Coronary artery (tissue), 2 donors: Measurements from ENCODE around the gene NOC4L.

Experiments
- DNase-seq: peaks from one replicate; pipeline ENCODE4 v3.0.0-alpha.2; 2017; ENCODE audit warnings: low spot score
- H3K27ac ChIP-seq, 2 donors: fragments of 200-600 bp; sonication (generic); one replicate each; pipeline ENCODE4 v1.5.1; 2016 to 2019
- H3K4me3 ChIP-seq: fragments of 200-600 bp; sonication (generic); 2 replicates; pipeline ENCODE4 v1.5.1; 2016; ENCODE audit warnings: mild to moderate bottlenecking, moderate library complexity
- TF ChIP-seq, protein P1 (sequence below): fragments of 200-600 bp; sonication (generic); IDR thresholded peaks from one replicate; pipeline ENCODE4 v1.5.1; 2019; ENCODE audit warnings: antibody characterized with exemption

NOC4L gene

DNA sequence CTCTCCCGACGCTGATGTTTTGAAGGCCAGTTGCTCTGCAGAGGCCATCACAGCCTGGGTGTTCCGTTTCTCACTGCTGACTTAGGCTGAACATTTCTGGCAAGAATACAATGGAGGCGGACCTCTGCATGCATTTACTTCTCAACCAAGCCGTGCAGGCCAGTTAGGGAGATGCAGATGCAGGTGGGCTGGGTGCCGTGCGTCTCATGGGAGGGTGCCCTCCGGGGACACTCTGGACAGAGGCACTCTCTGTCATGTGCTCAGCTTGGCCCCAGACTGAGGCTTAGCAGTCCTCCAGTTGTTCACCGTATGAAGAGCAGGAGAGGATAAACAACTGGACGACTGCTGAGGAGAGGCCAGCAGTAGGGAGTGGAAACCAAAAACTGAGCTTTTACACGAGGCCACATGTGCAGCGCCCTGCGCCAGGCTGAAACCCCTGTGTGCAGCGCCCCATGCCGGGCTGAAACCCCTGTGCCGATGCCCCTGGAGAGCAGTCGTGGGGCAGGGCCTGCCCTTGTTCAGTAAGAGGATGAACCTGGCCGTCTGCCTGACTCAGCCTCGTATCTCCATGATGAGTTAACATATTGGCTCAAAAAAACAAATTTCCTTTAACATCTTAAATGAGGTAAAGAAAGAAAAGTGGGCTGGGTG lies 32.5 kb upstream of the NOC4L start:
- no peak overlapping the region for H3K27ac ChIP-seq
- TF ChIP-seq, protein P1, sequence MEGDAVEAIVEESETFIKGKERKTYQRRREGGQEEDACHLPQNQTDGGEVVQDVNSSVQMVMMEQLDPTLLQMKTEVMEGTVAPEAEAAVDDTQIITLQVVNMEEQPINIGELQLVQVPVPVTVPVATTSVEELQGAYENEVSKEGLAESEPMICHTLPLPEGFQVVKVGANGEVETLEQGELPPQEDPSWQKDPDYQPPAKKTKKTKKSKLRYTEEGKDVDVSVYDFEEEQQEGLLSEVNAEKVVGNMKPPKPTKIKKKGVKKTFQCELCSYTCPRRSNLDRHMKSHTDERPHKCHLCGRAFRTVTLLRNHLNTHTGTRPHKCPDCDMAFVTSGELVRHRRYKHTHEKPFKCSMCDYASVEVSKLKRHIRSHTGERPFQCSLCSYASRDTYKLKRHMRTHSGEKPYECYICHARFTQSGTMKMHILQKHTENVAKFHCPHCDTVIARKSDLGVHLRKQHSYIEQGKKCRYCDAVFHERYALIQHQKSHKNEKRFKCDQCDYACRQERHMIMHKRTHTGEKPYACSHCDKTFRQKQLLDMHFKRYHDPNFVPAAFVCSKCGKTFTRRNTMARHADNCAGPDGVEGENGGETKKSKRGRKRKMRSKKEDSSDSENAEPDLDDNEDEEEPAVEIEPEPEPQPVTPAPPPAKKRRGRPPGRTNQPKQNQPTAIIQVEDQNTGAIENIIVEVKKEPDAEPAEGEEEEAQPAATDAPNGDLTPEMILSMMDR = no peak
- DNase-seq = no peak
- H3K4me3 ChIP-seq = no peak overlapping the region

DNA sequence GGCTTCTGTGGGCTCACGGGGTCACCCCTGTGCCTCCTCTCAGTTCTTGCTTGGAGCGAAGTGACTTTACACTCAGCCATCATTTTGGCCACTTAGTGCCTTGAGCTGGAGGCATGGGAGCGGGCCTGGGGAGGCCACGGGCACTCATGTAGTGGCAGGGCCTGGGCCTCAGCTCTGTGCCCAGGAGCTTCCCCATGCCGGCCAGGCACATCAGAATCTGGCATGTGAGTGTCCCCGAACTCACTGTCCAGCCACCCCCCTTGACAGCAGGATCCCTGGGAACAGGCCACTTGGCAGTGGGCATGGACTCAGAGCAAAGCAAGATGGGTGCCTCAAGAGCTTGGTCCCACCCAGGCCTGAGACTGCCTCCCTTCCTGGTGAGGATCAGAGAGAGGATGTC lies 29.6 kb upstream of the NOC4L start:
- Histone ChIP-seq H3K27ac (no peak overlapping the region), H3K4me3 (no peak overlapping the region)
- DNase-seq = no peak
- TF ChIP-seq, protein P1 = no peak

DNA sequence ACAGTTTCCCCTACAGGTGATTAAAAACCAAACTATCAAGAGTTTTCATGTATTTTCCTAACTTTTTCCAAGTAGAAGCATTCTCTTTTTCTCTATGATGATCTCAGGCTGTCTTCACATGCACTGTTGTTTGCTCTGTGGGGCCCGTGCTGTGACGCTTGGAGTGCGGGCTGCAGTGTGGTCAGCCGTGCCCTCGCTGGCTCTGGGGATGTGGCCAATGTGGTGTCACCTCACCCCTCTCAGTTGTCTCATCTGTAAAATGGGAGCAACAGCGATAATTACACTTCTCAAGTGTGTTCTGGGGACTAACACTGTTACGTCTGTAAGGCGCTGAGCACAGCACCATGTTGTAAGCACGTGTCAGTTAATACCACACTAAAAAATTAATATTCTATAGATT lies 28.8 kb upstream of the NOC4L start:
- no peak overlapping the region for H3K4me3 ChIP-seq
- no peak for DNase-seq

DNA sequence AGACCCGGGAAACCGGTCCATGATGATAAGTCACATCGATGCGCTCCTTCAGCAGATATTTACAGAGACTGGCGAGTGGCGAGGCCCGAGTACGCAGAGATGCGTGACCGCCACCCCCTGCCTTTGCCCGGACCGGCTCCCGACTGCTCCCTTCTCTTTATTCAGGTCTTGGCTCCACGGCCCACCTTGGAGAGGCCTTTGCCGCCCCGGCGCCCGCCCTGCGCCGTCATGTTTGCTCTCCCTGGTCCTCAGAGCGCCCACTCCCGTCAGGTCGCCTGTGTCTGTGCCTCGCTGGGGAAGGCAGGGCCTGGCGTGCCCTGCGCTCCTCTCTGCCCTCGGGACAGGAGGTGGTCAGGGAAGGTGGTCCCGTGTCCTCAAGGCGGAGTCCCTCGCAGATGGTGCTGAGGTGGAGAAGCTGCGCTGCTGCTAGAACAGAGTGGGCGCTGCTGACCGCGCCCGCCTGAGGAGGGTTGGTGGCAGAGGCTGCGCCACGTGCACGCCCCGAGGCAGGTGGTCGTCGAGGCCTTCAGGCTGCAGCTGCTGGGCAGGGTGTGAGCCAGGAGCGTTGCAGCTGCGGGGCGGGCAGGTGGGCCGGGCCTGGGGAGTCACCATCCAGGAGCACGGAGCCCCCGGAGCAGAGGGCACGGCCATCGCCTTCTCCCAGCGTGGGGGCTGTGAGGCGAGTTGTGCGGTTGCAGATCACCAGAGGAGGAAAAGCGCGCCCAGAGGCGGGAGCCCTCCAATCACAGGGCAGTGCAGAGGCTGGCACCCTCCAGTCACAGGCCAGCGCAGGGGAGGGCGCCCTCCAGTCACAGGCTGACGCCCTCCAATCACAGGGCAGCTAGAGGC lies 27.3 kb upstream of the NOC4L start:
- TF ChIP-seq, protein P1 = no peak
- Histone ChIP-seq H3K4me3 (no peak overlapping the region), H3K27ac (no peak overlapping the region)
- DNase-seq = no peak

More for the DNA sequence above, 28.8 kb upstream of the NOC4L start:
- TF ChIP-seq, protein P1 = no peak
- H3K27ac ChIP-seq = no peak overlapping the region

DNA sequence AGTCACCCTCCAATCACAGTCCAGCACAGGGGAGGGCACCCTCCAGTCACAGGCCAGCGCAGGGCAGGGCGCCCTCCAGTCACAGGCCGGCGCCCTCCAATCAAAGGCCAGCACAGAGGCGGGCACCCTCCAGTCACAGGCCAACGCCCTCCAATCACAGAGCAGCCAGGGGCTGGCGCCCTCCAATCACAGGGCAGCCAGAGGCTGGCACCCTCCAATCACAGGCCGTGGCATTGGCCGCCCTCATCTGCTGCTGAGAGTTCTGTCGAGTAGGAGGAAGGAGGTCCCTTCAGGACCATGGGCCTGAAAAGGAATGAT lies 26.7 kb upstream of the NOC4L start:
- H3K27ac ChIP-seq = no peak overlapping the region
- no peak overlapping the region for H3K4me3 ChIP-seq
- TF ChIP-seq, protein P1 = no peak
- DNase-seq = no peak

DNA sequence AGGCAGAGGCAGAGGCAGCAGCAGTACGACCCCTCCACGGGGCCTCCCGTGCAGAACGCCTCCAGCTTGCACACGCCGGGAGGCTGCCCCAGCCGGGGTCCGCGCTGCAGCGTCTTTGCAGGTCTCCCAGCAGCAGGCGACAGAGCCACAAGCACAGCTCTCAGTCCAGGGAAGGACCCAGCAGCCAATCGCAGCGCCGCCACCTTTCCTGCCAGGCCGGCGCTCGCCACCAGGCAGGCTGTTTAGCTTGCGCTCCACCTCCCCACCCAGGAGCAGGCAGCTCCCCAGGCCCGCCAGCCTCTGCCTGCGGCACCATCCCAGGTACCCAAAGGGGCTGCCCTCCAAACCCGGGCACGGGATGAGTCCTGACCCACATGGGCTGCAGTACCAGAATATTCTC lies 25.4 kb upstream of the NOC4L start:
- DNase-seq = no peak
- H3K4me3 ChIP-seq = no peak overlapping the region
- no peak overlapping the region for H3K27ac ChIP-seq
- TF ChIP-seq, protein P1 = no peak

DNA sequence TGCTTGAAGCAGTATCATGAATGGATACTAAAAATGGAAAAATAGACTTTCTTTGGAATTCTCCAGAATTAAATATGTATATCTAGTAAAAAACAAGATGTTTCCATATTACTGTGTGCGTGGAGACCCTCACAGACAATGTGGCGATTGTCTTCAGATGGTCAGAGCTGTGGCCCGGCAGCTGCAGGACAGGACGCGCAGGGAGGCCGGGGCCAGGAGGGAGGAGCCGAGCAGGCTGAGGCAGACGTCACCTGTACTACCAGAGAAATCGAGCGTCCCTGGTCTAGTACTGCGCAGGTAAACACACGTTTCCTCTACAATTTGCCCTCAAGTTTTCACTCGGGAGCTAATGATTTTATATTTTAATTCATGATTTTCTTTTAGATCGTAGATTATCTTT lies 23.0 kb upstream of the NOC4L start:
- Histone ChIP-seq H3K4me3 (no peak overlapping the region), H3K27ac (no peak overlapping the region)
- no peak for DNase-seq
- TF ChIP-seq, protein P1 = no peak
